Mesenchymal stem cell (in vitro differentiated cells and primary cell): Measurements from ENCODE around the gene CPSF6.

Experiments
- DNase-seq: peaks from one replicate; pipeline ENCODE4 v3.0.0-alpha.2; 2013
- H2AFZ ChIP-seq: one replicate; pipeline ENCODE4 v1.6.1; 2013; ENCODE audit warnings: low read depth, mild to moderate bottlenecking, control low read depth, inconsistent platforms, low read length, moderate library complexity
- H2AK5ac ChIP-seq: 2 replicates; pipeline ENCODE4 v1.6.1; 2013; ENCODE audit warnings: low read length, moderate library complexity, mild to moderate bottlenecking, inconsistent platforms; ENCODE audit not compliant: severe bottlenecking
- H2BK120ac ChIP-seq: one replicate; pipeline ENCODE4 v1.6.1; 2013; ENCODE audit warnings: low read depth, mild to moderate bottlenecking, inconsistent platforms, low read length, moderate library complexity
- H2BK12ac ChIP-seq, 2 experiments: one replicate each; pipeline ENCODE4 v1.6.1; 2013; ENCODE audit warnings: inconsistent platforms in 2 of 2, low read length in 2 of 2, mild to moderate bottlenecking in 2 of 2, moderate library complexity in 2 of 2, control low read depth in 1 of 2
- H2BK15ac ChIP-seq: one replicate; pipeline ENCODE4 v1.6.1; 2013; ENCODE audit warnings: mild to moderate bottlenecking, low read depth, inconsistent platforms; ENCODE audit not compliant: poor library complexity, severe bottlenecking
- H2BK5ac ChIP-seq: 2 replicates; pipeline ENCODE4 v1.6.1; 2013; ENCODE audit warnings: low read depth, mild to moderate bottlenecking, low read length, control low read depth, inconsistent platforms; ENCODE audit not compliant: poor library complexity, severe bottlenecking
- H3K14ac ChIP-seq, 2 experiments: one replicate each; pipeline ENCODE4 v1.6.1; 2013; ENCODE audit warnings: inconsistent platforms in 2 of 2, low read length in 2 of 2, control low read depth in 1 of 2, mild to moderate bottlenecking in 1 of 2, moderate library complexity in 1 of 2
- H3K18ac ChIP-seq, 2 experiments: one replicate each; pipeline ENCODE4 v1.6.1; 2013; ENCODE audit warnings: inconsistent platforms in 2 of 2, low read length in 2 of 2, control low read depth in 1 of 2, low read depth in 1 of 2, mild to moderate bottlenecking in 1 of 2
- H3K23ac ChIP-seq, 2 experiments: one replicate each; pipeline ENCODE4 v1.6.1; 2013; ENCODE audit warnings: inconsistent platforms in 2 of 2, low read length in 2 of 2, mild to moderate bottlenecking in 2 of 2, moderate library complexity in 2 of 2, control low read depth in 1 of 2
- H3K27ac ChIP-seq: 2 replicates; pipeline ENCODE4 v1.5.1; 2013; ENCODE audit warnings: mild to moderate bottlenecking, moderate library complexity, low read length, control low read depth, inconsistent platforms; ENCODE audit not compliant: poor library complexity, severe bottlenecking
- H3K27me3 ChIP-seq, 2 experiments: 2 replicates each; pipeline versions ENCODE4 v1.6.1 to v1.7.0; 2013; ENCODE audit warnings: low read length in 2 of 2, mild to moderate bottlenecking in 2 of 2, moderate library complexity in 2 of 2, control low read depth in 1 of 2, inconsistent platforms in 1 of 2; ENCODE audit not compliant: control insufficient read depth in 1 of 2, insufficient read depth in 1 of 2
- H3K36me3 ChIP-seq, 2 experiments: 2 replicates each; pipeline versions ENCODE4 v1.6.1 to v1.7.0; 2013; ENCODE audit warnings: low read length in 2 of 2, control low read depth in 1 of 2, inconsistent platforms in 1 of 2, low read depth in 1 of 2, mild to moderate bottlenecking in 1 of 2; ENCODE audit not compliant: insufficient read depth in 2 of 2, control insufficient read depth in 1 of 2
- H3K4ac ChIP-seq, 2 experiments: one replicate each; pipeline ENCODE4 v1.6.1; 2013; ENCODE audit warnings: inconsistent platforms in 2 of 2, low read length in 2 of 2, mild to moderate bottlenecking in 2 of 2, moderate library complexity in 2 of 2, control low read depth in 1 of 2, low read depth in 1 of 2
- H3K4me1 ChIP-seq: 2 replicates; pipeline ENCODE4 v1.6.1; 2013; ENCODE audit warnings: low read depth, low read length, control low read depth; ENCODE audit not compliant: control insufficient read depth, insufficient read depth
- H3K4me2 ChIP-seq: 2 replicates; pipeline ENCODE4 v1.6.1; 2013; ENCODE audit warnings: low read length, mild to moderate bottlenecking, inconsistent platforms; ENCODE audit not compliant: poor library complexity, severe bottlenecking
- H3K4me3 ChIP-seq, 2 experiments: 2 replicates each; pipeline versions ENCODE4 v1.5.1 to v1.7.0; 2013; ENCODE audit warnings: low read length in 2 of 2, mild to moderate bottlenecking in 2 of 2, control low read depth in 1 of 2, low read depth in 1 of 2; ENCODE audit not compliant: insufficient read depth in 1 of 2
- H3K79me1 ChIP-seq: replicated peaks from 2 replicates; pipeline ENCODE4 v1.6.1; 2013; ENCODE audit warnings: mild to moderate bottlenecking, control low read depth, low read length, inconsistent platforms; ENCODE audit not compliant: poor library complexity, severe bottlenecking
- H3K9ac ChIP-seq: 2 replicates; pipeline ENCODE4 v1.7.0; 2013; ENCODE audit warnings: mild to moderate bottlenecking, low read length, moderate library complexity
- H3K9me3 ChIP-seq: 2 replicates; pipeline ENCODE4 v1.7.0; 2013; ENCODE audit warnings: mild to moderate bottlenecking, low read length; ENCODE audit not compliant: control insufficient read depth
- H4K8ac ChIP-seq: one replicate; pipeline ENCODE4 v1.6.1; 2013; ENCODE audit warnings: inconsistent platforms, mild to moderate bottlenecking, low read length, moderate library complexity
- H4K91ac ChIP-seq: one replicate; pipeline ENCODE4 v1.6.1; 2013; ENCODE audit warnings: mild to moderate bottlenecking, low read length, inconsistent platforms
- WGBS: methylation state at CpG from one replicate; pipeline ENCODE4 v1.1.7; 2013; ENCODE audit warnings: mixed read lengths; 5-methylcytosine and 5-hydroxymethylcytosine counted together

Gene CPSF6

GRCh38 chr12:69269736-69270135, 30.4 kb downstream of the CPSF6 start:
- Histone ChIP-seq H3K79me1 (peaks cover 1% of the 10 kb centered on the region), H3K18ac (no peak overlapping the region), H2AK5ac (no peak overlapping the region), H4K8ac (no peak overlapping the region), H2BK5ac (no peak overlapping the region), H2BK120ac (no peak overlapping the region), H4K91ac (no peak overlapping the region), H2AFZ (no peak overlapping the region), H3K4me2 (no peak overlapping the region), H2BK15ac (no peak overlapping the region), H3K27me3 (no peaks in the 10 kb centered on the region), H3K23ac (no peak overlapping the region), H3K9me3 (no peaks in the 10 kb centered on the region), H3K36me3 (peaks cover 0 to 55% of the 10 kb centered on the region in 2 experiments), H3K4me1 (peaks cover 3% of the 10 kb centered on the region), H3K4ac (no peak overlapping the region), H3K27ac (no peak overlapping the region), H3K4me3 (no peak overlapping the region), H3K9ac (no peak overlapping the region), H3K14ac (no peak overlapping the region), H2BK12ac (no peak overlapping the region)
- no peak for DNase-seq
- 80% methylated on average over 1 of the region's 2 CpGs for WGBS

- WGBS, result 100% methylated on average over 3 of the region's 5 CpGs
- no peak overlapping the region for H3K27ac ChIP-seq
- H3K4me2 ChIP-seq, result no peak overlapping the region
- no peak overlapping the region for H3K14ac ChIP-seq
- no peak overlapping the region for H3K9ac ChIP-seq
- no peak overlapping the region for H4K8ac ChIP-seq
- no peak overlapping the region for H3K4me3 ChIP-seq
- H2BK12ac ChIP-seq, result no peak overlapping the region
- peaks cover 0 to 34% of the 10 kb centered on the region in 2 experiments for H3K36me3 ChIP-seq
- no peak overlapping the region for H3K4ac ChIP-seq
- no peak overlapping the region for H2AFZ ChIP-seq
- H3K23ac ChIP-seq, result no peak overlapping the region
- no peak overlapping the region for H2BK5ac ChIP-seq
- no peak overlapping the region for H2BK120ac ChIP-seq
- H3K18ac ChIP-seq, result no peak overlapping the region
- no peak overlapping the region for H2AK5ac ChIP-seq
- no peak overlapping the region for H2BK15ac ChIP-seq
- DNase-seq, result no peak
- H3K9me3 ChIP-seq, result no peaks in the 10 kb centered on the region
- H4K91ac ChIP-seq, result no peak overlapping the region
- no peaks in the 10 kb centered on the region for H3K4me1 ChIP-seq
- H3K27me3 ChIP-seq, result no peaks in the 10 kb centered on the region
- peaks cover 2% of the 10 kb centered on the region for H3K79me1 ChIP-seq
These were observed 33.1 kb downstream of the CPSF6 start for GRCh38 chr12:69272511-69272910.

- Histone ChIP-seq H3K4ac (no peak overlapping the region), H3K27me3 (no peaks in the 10 kb centered on the region), H4K8ac (no peak overlapping the region), H3K18ac (no peak overlapping the region), H3K23ac (no peak overlapping the region), H2BK120ac (no peak overlapping the region), H3K36me3 (peaks cover 0 to 18% of the 10 kb centered on the region in 2 experiments), H2BK12ac (no peak overlapping the region), H3K4me2 (no peak overlapping the region), H3K9me3 (no peaks in the 10 kb centered on the region), H3K79me1 (peaks cover 2% of the 10 kb centered on the region), H4K91ac (no peak overlapping the region), H3K4me3 (no peak overlapping the region), H2AK5ac (no peak overlapping the region), H3K4me1 (no peaks in the 10 kb centered on the region), H3K27ac (no peak overlapping the region), H2BK5ac (no peak overlapping the region), H2BK15ac (no peak overlapping the region), H3K9ac (no peak overlapping the region), H3K14ac (no peak overlapping the region), H2AFZ (no peak overlapping the region)
- no CpG with 5 or more reads among the region's 1 CpG for WGBS
- peak; percentile 21 for DNase-seq
These were observed 35.5 kb downstream of the CPSF6 start for GRCh38 chr12:69274861-69275260.

GRCh38 chr12:69275471-69275891, 36.1 kb downstream of the CPSF6 start:
- Histone ChIP-seq H3K23ac (no peak overlapping the region), H3K9me3 (no peaks in the 10 kb centered on the region), H3K27me3 (no peaks in the 10 kb centered on the region), H3K18ac (no peak overlapping the region), H3K14ac (no peak overlapping the region), H4K91ac (no peak overlapping the region), H4K8ac (no peak overlapping the region), H3K9ac (no peak overlapping the region), H2AFZ (no peak overlapping the region), H3K4me2 (no peak overlapping the region), H2AK5ac (no peak overlapping the region), H3K79me1 (peaks cover 2% of the 10 kb centered on the region), H3K4me1 (no peaks in the 10 kb centered on the region), H2BK120ac (no peak overlapping the region), H2BK5ac (no peak overlapping the region), H2BK12ac (no peak overlapping the region), H3K4me3 (no peak overlapping the region), H3K27ac (no peak overlapping the region), H2BK15ac (no peak overlapping the region), H3K36me3 (peaks cover 0 to 12% of the 10 kb centered on the region in 2 experiments), H3K4ac (no peak overlapping the region)
- no peak for DNase-seq
- WGBS, result 43% methylated on average over 1 of the region's 1 CpG
